GM19043 (cell line): ENCODE results near the gene DNAH7.
"Not testable (repeated sequence)": the region's sequence is repeated elsewhere in the genome, so short reads cannot be mapped to it uniquely, and the experiment has no call there.

ENCODE experiments used
- ATAC-seq: cut with Tn5 transposase; IDR thresholded peaks from one replicate; pipeline ENCODE4 v1.9.1; 2021; ENCODE audit warnings: low read depth; ENCODE audit not compliant: unreplicated experiment

The DNAH7 gene

DNA sequence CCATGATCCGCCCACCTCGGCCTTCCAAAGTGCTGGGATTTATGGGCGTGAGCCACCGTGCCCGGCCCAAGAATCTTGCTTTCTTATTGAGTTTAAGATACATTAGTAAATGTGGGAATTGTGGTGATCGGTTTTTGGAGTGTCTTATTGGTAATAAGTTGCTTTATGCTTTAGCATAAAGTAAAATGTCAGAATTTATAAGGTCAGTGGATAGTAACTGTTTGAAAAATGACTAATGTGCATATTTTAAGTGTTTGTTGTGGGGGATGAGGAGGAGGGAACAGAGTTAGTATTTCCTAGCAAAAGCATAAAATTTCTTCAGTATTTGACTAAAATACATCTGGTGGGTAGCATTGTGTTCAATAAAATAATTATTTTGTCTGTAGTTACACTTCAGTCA is 334.2 kb downstream of the DNAH7 start:
- no peak for ATAC-seq

DNA sequence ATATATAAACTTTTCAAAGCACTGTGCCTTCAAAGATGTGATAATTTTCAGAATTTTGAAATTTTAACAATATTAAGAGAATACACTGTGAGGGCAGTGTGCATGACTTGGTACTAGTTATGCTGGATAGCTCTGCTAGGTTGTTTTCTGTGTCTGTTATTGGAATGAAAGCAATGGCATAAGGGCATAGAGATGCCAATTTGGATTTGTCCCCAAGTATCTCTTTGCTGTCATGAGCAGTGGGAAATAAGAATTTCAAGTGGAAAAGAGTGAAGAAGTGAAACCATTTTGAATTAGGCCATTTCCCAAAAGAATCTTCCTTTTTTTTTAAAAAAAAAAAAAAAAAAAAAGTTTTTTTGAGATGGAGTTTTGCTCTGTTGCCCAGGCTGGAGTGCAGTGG is 334.8 kb downstream of the DNAH7 start:
- ATAC-seq, result no peak

DNA sequence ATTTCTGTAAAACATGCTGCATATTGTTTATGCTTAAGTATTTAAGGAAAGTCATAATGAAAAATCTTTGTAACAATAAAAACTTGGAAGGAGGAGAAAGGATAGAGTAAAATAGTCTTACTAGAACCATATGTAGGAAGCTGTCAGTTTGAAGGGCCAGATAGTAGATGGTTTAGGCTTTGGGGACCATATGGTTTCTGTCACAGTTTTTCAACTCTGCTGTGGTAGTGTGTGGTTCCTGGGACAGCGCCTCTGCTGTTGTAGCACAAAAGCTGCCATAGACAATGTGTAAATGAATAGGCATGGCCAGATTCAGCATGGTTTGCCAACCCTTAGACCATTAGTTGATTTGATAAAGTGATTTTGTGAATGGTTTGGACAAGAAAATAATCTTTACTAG is 336.1 kb downstream of the DNAH7 start:
- ATAC-seq, result no peak

DNA sequence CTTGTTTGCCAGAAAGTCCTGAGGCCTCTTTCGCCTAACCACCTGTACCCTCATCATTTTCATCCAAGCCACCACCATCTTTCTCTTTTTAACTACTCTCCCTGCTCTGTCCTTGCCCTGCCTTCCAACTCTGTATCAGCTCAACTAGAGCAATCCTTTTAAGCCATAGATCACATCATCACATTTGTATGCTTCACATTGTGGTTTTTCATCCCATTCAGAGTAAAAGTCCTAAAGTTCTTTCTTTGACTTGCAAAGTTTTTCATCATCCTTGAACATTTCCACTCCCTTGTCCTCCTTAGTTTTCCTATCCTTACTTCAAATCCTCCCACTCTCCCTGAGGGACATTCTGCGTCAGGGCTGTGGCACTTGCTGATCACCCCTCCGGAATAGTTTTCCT is 337.7 kb downstream of the DNAH7 start:
- no peak for ATAC-seq

DNA sequence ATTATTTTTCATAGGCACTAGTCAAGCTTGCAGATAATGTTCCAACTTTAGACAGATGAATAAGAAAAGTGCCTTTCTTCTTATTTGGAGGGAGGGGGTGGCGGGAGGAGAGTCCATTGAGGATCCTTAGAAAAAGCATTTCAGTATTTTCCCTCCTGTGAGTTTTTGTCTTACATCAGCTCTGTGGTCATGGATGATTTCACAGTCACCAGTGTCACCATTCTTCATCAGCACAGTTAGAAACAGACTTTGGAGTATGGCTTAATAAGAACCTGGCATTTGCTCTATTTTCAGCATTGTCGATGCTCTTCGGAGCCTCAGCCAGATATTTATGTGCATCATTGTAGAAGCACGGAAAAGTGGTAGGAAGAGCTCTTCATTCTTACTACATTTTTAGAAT is 341.5 kb downstream of the DNAH7 start:
- ATAC-seq, result no peak

DNA sequence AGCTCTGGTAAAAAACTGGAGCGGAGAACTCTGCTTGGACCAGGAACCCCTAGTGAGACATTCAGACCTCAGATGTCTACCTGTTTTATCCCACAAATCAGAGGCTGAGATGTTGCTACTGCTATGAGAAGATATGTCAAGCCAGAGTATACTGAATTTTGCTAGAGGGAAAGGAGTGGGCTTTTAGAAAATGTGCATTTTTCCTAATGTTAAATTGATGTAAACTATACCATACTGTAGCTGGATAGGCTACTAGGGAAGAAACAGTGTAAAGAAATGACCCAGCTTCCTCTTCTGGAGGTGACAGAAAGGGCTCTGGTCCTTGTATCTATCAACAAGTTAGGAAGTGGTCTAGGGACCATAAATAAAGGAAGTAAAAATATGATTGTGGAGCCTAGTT is 346.6 kb downstream of the DNAH7 start:
- no peak for ATAC-seq

DNA sequence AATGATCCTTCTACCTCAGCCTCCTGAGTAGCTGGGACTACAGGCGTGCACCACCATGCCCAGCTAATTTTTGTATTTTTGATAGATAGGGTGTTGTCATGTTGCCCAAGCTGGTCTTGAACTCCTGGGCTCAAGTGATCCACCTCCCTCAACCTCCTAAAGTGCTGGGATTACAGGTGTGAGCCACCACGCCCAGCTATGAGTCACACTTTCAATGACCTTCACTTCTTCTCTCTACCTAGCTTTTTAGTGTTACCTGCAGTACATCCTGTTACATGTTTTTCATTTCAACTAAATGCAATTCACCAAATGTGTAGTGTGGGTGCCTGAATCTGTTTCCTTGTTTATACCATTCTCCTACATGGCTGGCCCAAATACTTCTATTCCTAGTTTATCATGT is 347.6 kb downstream of the DNAH7 start:
- no peak for ATAC-seq

DNA sequence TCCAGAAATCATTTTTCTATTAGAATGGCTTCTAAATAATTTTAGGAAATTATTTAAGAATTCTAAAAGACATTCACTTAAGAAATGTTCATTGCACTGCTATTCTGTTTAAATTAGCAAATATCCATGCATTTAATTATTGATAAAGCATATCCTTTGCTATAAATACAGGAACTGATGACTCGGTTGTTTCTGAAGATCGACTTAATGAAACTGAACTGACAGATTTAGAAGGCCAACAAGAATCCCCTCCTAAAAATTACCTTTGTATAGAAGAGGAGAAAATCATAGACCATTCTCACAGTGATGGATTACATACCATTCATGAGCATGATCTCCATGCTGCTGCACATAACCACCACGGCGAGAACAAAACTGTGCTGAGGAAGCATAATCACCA is 352.2 kb downstream of the DNAH7 start:
- no peak for ATAC-seq

DNA sequence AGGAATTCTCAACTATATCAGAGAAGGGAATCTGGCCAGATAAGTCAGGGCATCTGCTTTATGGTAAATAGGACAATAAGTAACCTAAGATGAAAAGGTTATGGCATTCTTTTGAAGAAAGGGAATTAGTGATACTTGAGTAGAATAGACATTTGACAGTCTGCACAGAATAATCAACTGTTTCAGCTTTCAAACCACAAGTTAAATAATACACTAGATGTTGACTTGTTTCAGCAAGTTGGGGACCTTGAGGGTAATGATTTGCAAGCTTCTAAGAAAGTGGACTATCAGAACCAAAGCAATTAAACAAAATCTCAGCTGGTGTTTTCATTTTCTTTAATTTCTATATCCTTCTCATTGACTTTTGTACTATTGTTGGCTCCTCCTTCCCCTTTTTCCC is 357.2 kb downstream of the DNAH7 start:
- peak; percentile 70 for ATAC-seq

DNA sequence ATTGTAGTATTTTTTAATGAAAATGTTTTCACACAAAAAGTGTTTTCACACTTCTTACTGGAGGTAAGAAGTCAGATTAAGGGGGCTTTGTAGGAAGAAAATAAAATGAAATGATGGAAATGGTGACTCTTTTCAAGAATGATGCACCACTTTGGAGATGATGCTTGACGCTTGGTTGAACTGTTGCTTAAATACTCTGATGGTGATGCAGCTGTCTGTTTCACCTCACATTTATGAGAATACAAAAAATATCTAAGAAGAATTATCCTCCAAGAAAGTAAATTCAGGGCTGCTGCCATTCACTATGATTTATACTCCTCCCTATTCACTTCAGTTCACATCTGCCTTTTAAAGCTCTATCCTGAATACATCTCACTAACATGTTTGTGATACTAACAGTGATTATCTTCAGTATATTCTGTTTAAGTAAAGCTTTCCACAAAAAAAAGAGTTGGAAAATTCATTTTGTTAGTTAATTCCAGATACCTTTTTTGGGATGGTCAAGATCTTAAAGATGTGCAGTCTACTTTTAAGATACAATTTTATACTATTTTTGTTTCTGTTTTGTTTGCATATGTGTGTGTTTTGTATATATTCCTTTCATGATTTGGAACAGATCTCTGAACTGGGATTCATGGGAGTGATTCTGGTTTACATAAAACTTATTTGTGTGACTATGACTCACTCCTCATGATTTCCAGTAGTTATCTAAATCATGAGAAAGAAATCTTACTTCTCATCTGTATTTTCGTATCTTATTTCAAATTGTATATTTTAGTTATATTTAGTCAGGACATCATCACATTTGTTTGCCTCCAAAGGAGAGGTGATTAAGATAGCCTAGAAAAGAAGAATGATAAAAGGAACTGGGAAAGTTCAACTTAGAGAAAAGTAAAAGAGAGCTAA is 358.5 kb downstream of the DNAH7 start:
- no peak for ATAC-seq

DNA sequence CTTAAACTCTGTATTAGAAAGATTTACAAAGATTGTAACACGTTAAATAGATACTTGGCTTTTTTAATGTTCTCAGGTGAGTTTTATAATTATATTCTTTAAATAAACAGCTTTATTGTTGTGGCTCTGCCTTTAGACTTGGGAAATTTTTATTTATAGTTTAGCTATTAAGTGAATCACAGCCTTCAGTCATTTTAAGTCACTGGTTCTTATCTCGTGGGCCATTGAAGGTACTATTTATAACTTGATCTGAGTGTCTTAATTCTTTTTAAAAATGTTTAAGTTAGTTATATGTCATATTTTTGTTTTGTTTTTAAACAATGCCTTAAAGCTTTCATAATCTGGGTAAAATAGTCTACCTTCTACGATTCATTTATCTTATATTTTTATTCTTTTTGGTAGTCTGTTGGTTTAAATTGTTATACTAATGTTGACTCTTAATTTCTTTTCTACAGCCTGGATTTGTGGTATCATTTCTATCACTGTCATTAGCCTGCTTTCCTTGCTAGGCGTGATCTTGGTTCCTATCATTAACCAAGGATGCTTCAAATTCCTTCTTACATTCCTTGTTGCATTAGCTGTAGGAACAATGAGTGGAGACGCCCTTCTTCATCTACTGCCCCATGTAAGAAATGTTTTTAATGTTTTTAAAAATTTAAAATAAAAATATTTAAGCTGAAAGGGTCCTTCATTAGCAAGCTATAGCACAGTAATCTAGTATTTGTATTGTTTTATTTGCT is 362.3 kb downstream of the DNAH7 start:
- no peak for ATAC-seq

DNA sequence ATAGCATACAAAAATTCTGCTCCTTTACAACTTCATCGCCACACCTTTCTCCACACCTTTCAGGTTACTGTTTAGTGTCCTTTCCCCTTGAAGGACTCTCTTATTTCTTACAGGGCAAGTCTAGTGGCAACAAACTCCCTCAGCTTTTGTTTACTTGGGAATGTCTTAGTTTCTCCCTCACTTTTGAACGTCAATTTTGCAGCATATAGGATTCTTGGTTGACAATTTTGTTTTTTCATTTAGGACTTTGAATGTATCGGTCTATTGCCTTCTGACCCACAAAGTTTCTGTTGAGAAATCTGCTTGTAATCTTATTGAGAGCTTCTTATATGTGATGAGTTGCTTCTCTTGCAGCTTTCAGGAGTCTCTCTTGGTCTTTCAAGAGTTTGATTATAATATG is 368.2 kb downstream of the DNAH7 start:
- ATAC-seq, result no peak

DNA sequence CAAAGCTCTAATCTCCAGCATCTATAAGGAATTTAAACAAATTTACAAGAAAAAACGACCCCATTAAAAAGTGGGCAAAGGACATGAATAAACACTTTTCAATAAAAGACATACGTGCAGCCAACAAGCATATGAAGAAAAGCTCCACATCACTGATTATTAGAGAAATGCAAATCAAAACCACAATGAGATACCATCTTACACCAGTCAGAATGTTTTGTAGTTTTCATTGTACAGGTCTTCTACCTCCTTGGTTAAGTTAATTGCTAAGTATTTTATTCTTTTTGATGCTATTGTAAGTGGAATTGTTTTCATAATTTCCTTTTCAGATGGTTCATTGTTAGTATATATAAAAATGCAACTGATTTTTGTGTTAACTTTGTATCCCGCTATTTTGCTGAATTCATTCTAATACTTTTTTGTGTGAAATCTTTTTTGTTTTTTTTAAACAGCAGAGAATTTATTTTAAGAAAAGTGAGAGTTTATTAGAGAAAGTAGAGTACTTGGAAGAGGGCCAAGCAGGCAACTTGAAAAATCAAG is 370.9 kb downstream of the DNAH7 start:
- no peak for ATAC-seq

DNA sequence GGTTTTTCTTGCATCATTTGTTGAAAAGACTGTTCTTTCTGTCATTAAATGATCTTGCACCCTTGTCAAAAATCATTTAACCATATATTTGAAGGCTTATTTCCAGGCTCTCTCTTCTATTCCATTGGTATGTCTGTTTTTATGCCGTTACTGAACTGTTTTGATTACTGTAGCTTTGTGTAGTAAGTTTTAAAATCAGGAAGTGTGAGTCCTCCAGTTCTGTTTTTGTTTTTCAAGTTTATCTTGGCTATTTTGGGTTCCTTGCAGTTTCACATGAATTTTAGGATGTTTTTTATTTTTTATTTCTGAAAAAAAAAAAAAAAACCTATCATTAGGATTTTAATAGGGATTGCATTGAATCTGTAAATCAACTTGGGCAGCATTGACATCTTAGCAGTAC is 372.6 kb downstream of the DNAH7 start:
- no peak for ATAC-seq

DNA sequence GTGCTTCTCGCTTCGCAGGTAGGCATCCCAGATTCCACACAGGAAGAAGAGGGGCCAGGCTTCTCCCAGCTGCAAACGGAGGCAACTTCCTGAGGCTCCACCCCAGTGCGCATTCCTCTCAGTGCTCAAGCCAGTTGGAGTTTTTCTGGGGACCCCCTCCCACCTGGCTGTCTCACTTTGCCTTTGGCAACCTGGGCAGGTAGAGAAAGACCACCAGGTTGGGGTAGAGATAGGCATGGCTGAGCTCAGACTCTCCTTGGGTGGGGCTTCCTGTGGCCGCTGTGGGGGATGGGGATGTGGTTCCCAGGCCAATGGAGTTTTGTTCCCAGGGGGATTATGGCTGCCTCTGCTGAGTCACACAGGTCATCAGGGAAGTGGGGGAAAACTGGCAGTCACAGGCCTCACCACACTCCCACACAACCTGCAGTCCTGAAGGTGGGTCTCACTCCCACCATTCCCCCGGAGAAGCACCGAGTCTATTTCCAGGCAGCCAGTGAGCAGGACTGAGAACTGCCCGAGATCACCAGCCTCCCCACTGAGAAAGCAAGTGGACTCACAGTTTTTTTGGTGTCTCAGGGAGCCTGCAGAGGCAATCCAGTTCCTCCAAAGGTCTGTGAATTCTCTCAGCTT is 373.5 kb downstream of the DNAH7 start:
- ATAC-seq, result no peak

DNA sequence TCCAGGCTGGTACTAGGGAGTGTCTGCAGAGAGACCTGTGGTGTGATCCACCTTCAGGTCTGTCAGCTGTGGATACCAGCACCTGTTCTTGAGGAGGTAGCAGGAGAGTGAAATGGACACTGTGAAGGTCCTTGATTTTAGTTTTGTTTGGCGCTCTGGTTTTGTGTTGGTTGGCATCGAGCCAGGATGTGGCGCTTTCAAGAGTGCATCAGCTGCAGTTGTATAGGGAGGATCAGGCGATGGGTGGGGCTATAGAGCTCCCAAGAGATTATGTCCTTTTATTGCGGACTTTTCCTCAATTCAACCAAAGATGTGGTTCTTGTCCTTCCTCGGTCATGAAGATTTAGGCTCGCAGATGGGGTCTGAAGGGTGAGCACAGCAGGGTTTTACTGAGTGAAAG is 374.1 kb downstream of the DNAH7 start:
- no peak for ATAC-seq

DNA sequence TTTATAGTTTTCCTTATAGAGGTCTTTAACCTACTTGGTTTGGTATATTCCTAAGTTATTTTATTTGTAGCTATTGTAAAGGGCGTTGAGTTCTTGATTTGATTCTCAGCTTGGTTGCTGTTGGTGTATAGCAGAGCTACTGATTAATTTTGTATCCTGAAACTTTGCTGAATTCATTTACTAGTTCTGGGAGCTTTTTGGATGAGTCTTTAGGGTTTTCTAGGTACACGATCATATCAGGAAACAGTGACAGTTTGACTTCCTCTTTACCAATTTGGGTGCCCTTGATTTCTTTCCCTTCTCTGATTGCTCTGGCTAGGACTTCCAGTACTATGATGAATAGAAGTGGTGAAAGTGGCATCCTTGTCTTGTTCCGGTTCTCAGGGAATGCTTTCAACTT is 376.1 kb downstream of the DNAH7 start:
- ATAC-seq, result not testable (repeated sequence)
